ENCODE results near the gene PRMT7.

The PRMT7 gene

DNA sequence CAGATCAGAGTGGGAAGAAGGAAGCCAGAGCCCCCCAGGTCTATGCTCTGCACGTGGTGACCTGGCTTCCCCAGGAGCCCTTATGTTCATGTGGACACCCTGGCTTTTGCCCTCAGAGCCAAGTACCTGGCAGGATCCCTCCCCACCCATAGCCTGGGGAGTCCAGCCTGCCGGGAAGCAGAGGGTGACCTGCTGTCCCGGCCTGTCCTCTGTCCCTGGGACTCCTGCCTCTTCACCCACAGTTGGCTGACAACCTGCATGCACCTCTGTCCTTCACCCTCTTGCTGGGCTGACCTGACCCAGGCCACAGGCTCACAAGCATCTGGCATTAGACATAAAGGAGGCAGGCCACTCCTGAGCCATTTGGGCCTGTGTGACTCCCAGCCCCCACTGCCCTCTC, 77.3 kb downstream of the PRMT7 start:
- Histone ChIP-seq H3K9ac (ENCODE audit: low read depth, low read length) (no peak overlapping the region), H3K36me3 (ENCODE audit: control insufficient read depth, insufficient read depth, low read length) (no peaks in the 10 kb centered on the region), H3K9me3 (ENCODE audit: control insufficient read depth, insufficient read depth, low read length) (no peaks in the 10 kb centered on the region), H3K4me1 (ENCODE audit: control insufficient read depth, insufficient read depth, low read length) (peaks cover 36% of the 10 kb centered on the region), H3K4me3 (ENCODE audit: low read depth, low read length) (no peak overlapping the region), H3K27ac (ENCODE audit: low read depth, low read length) (no peak overlapping the region), H3K27me3 (ENCODE audit: control insufficient read depth, insufficient read depth, low read length) (no peaks in the 10 kb centered on the region)

DNA sequence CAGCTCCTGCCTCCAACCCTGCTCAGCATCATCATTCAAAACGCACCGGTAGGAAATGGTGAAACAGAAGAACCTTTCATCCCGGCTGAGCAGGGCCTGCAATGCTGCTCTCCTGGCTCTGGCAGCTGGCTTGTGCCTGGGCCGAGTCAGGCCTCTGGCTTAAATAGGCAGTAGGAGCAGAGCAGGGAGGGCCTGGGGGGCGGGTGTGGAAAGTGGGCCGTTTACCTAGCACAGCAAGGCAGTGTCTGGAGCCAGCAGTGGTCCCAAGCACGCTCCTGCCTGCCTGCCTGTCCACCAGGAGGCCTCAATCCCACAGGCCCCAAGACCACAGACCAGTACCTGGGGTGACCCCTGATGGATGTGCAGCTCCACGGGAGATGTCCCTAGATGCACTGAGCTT, 78.2 kb downstream of the PRMT7 start:
- H3K4me3 ChIP-seq (ENCODE audit: low read depth, low read length), result no peak overlapping the region

GRCh38 chr16:68389750-68390371, 79.0 kb downstream of the PRMT7 start:
- no peaks in the 10 kb centered on the region for H3K9me3 ChIP-seq (ENCODE audit: control insufficient read depth, insufficient read depth, low read length)
- H3K36me3 ChIP-seq (ENCODE audit: control insufficient read depth, insufficient read depth, low read length), result no peaks in the 10 kb centered on the region
- H3K4me3 ChIP-seq (ENCODE audit: low read depth, low read length), result no peak overlapping the region
- H3K27me3 ChIP-seq (ENCODE audit: control insufficient read depth, insufficient read depth, low read length), result no peaks in the 10 kb centered on the region
- H3K4me1 ChIP-seq (ENCODE audit: control insufficient read depth, insufficient read depth, low read length), result peaks cover 32% of the 10 kb centered on the region
- H3K9ac ChIP-seq (ENCODE audit: low read depth, low read length), result no peak overlapping the region
- no peak overlapping the region for H3K27ac ChIP-seq (ENCODE audit: low read depth, low read length)

More for the DNA sequence above, 78.2 kb downstream of the PRMT7 start:
- no peaks in the 10 kb centered on the region for H3K9me3 ChIP-seq (ENCODE audit: control insufficient read depth, insufficient read depth, low read length)
- H3K9ac ChIP-seq (ENCODE audit: low read depth, low read length), result no peak overlapping the region
- H3K36me3 ChIP-seq (ENCODE audit: control insufficient read depth, insufficient read depth, low read length), result no peaks in the 10 kb centered on the region
- peaks cover 39% of the 10 kb centered on the region for H3K4me1 ChIP-seq (ENCODE audit: control insufficient read depth, insufficient read depth, low read length)
- H3K27ac ChIP-seq (ENCODE audit: low read depth, low read length), result no peak overlapping the region
- no peaks in the 10 kb centered on the region for H3K27me3 ChIP-seq (ENCODE audit: control insufficient read depth, insufficient read depth, low read length)

- Histone ChIP-seq H3K36me3 (ENCODE audit: control insufficient read depth, insufficient read depth, low read length) (no peaks in the 10 kb centered on the region), H3K27ac (ENCODE audit: low read depth, low read length) (no peak overlapping the region), H3K4me1 (ENCODE audit: control insufficient read depth, insufficient read depth, low read length) (peaks cover 27% of the 10 kb centered on the region), H3K27me3 (ENCODE audit: control insufficient read depth, insufficient read depth, low read length) (no peaks in the 10 kb centered on the region), H3K9me3 (ENCODE audit: control insufficient read depth, insufficient read depth, low read length) (no peaks in the 10 kb centered on the region), H3K4me3 (ENCODE audit: low read depth, low read length) (no peak overlapping the region), H3K9ac (ENCODE audit: low read depth, low read length) (no peak overlapping the region)
Measured at GRCh38 chr16:68393333-68393732, 82.5 kb downstream of the PRMT7 start.

GRCh38 chr16:68395167-68395786, 84.5 kb downstream of the PRMT7 start:
- H3K27me3 ChIP-seq (ENCODE audit: control insufficient read depth, insufficient read depth, low read length), result no peaks in the 10 kb centered on the region
- no peak overlapping the region for H3K4me3 ChIP-seq (ENCODE audit: low read depth, low read length)
- no peaks in the 10 kb centered on the region for H3K9me3 ChIP-seq (ENCODE audit: control insufficient read depth, insufficient read depth, low read length)
- no peak overlapping the region for H3K9ac ChIP-seq (ENCODE audit: low read depth, low read length)
- no peak overlapping the region for H3K27ac ChIP-seq (ENCODE audit: low read depth, low read length)
- peaks cover 18% of the 10 kb centered on the region for H3K4me1 ChIP-seq (ENCODE audit: control insufficient read depth, insufficient read depth, low read length)
- H3K36me3 ChIP-seq (ENCODE audit: control insufficient read depth, insufficient read depth, low read length), result no peaks in the 10 kb centered on the region

- Histone ChIP-seq H3K4me1 (ENCODE audit: control insufficient read depth, insufficient read depth, low read length) (peaks cover 18% of the 10 kb centered on the region), H3K9ac (ENCODE audit: low read depth, low read length) (no peak overlapping the region), H3K36me3 (ENCODE audit: control insufficient read depth, insufficient read depth, low read length) (no peaks in the 10 kb centered on the region), H3K27ac (ENCODE audit: low read depth, low read length) (no peak overlapping the region), H3K4me3 (ENCODE audit: low read depth, low read length) (no peak overlapping the region), H3K9me3 (ENCODE audit: control insufficient read depth, insufficient read depth, low read length) (no peaks in the 10 kb centered on the region), H3K27me3 (ENCODE audit: control insufficient read depth, insufficient read depth, low read length) (no peaks in the 10 kb centered on the region)
Measured at GRCh38 chr16:68395815-68396214, 85.0 kb downstream of the PRMT7 start.

DNA sequence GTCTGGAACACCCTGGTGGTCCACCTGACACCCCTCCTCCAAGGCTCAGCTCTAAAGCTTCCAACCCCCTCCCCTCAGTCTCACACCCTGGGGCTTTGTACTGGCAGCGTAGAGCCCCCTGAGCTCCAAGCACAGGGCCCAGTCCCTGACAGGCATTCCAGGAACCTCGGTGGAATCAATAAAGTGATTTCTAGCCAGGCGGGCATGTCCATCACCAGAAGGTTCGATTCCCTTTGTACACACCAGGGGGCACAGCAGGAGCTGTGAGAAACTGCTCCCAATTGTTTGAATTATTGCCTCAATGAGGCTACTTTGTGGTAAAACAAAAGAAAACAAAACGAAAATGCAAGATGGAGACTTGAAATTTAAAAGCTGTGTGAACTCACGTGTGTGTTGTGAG, 85.7 kb downstream of the PRMT7 start:
- Histone ChIP-seq H3K27me3 (ENCODE audit: control insufficient read depth, insufficient read depth, low read length) (no peaks in the 10 kb centered on the region), H3K9ac (ENCODE audit: low read depth, low read length) (no peak overlapping the region), H3K27ac (ENCODE audit: low read depth, low read length) (no peak overlapping the region), H3K4me3 (ENCODE audit: low read depth, low read length) (no peak overlapping the region), H3K9me3 (ENCODE audit: control insufficient read depth, insufficient read depth, low read length) (no peaks in the 10 kb centered on the region), H3K36me3 (ENCODE audit: control insufficient read depth, insufficient read depth, low read length) (no peaks in the 10 kb centered on the region), H3K4me1 (ENCODE audit: control insufficient read depth, insufficient read depth, low read length) (peaks cover 18% of the 10 kb centered on the region)

- Histone ChIP-seq H3K4me3 (ENCODE audit: low read depth, low read length) (no peak overlapping the region), H3K9me3 (ENCODE audit: control insufficient read depth, insufficient read depth, low read length) (no peaks in the 10 kb centered on the region), H3K27me3 (ENCODE audit: control insufficient read depth, insufficient read depth, low read length) (no peaks in the 10 kb centered on the region), H3K4me1 (ENCODE audit: control insufficient read depth, insufficient read depth, low read length) (peaks cover 20% of the 10 kb centered on the region), H3K36me3 (ENCODE audit: control insufficient read depth, insufficient read depth, low read length) (no peaks in the 10 kb centered on the region), H3K9ac (ENCODE audit: low read depth, low read length) (no peak overlapping the region), H3K27ac (ENCODE audit: low read depth, low read length) (no peak overlapping the region)
Measured at GRCh38 chr16:68397710-68398201, 86.9 kb downstream of the PRMT7 start.

DNA sequence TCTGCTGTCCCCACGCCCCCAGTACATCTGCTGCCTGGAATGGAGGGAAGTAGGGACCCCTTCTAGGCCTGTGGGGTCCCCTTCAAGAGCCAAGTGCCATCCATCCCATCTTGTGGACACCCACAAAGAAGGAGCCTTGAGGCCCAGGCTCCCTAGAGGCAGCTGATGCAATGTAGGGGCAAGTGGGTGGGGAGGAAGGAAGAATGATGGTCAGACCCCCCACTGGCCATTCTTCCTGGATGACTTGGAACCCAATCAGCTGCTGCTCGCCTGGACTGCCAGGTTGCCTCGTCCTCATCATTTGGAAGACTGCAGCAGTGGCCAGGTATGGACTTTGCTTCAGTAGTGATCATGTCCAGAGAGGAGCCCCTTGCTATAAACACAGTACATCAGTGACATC, 88.6 kb downstream of the PRMT7 start:
- Histone ChIP-seq H3K27me3 (ENCODE audit: control insufficient read depth, insufficient read depth, low read length) (no peaks in the 10 kb centered on the region), H3K4me1 (ENCODE audit: control insufficient read depth, insufficient read depth, low read length) (peaks cover 14% of the 10 kb centered on the region), H3K27ac (ENCODE audit: low read depth, low read length) (no peak overlapping the region), H3K9ac (ENCODE audit: low read depth, low read length) (no peak overlapping the region), H3K4me3 (ENCODE audit: low read depth, low read length) (no peak overlapping the region), H3K9me3 (ENCODE audit: control insufficient read depth, insufficient read depth, low read length) (no peaks in the 10 kb centered on the region), H3K36me3 (ENCODE audit: control insufficient read depth, insufficient read depth, low read length) (no peaks in the 10 kb centered on the region)

DNA sequence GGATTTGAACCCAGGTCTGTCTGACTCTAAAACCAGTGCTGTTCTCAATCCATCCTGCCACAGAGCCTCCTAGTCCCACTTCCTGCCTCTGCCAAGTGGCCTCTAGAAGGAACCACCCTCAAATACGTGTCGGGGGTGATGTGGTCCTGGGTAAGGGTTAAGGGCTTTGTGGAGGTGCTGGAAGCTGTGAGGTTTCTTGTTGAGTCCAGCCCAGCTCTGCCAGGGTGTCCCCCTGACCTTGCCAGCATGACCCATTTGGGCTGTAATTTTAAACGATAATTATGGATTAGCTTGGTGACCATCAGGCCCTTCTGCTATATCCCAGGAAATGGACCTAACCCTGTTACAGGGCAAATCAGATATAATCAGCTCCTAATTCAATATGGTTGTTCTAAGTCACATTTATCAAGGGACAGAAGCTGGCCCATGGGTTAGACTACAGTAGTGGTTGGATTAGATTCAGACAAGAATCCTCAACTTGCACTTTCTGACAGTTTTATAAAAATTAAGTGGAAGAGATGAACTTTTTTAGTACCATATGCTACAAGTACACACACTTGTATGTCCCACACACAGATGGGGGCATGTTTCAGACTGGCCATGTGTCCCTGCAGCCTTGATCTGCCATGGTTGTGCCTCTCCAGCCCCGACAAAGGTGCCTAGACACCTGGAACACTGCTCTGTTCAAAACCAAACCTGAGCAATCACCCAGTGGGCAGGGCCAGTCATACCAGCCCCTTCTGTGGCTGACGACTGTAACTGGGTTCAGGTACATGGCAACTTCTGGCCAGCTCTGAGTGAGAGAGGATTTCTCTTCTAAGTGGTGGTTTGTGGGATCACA, 89.5 kb downstream of the PRMT7 start:
- peaks cover 14% of the 10 kb centered on the region for H3K4me1 ChIP-seq (ENCODE audit: control insufficient read depth, insufficient read depth, low read length)
- no peaks in the 10 kb centered on the region for H3K36me3 ChIP-seq (ENCODE audit: control insufficient read depth, insufficient read depth, low read length)

DNA sequence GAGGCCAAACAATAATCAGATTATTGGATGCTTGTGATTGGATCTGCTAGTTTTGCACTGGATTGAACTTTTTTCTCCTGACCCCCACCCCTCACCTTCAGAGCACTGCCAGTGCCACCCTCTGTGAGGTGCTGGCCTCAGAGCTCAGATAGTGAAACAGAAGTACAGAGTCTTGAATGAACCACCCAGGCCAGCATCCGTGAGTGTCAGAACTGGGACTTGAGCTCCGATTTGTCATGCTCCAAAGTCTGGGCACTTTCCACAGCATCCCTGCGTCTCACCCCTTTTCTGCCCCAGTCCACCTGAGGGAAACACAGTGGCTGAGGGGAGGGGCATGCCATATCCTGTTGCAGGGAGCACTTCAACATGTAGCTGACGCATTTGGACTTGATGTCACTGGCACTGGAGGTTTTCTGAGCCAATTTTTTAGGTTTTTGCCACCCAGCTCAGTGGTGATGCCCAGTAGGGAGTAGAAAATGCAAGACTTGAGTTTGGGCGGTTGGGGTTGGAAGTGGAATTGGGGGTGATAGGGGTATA, 90.2 kb downstream of the PRMT7 start:
- Histone ChIP-seq H3K27ac (ENCODE audit: low read depth, low read length) (no peak overlapping the region), H3K9ac (ENCODE audit: low read depth, low read length) (no peak overlapping the region), H3K4me1 (ENCODE audit: control insufficient read depth, insufficient read depth, low read length) (peaks cover 14% of the 10 kb centered on the region)

More for the DNA sequence above, 89.5 kb downstream of the PRMT7 start:
- Histone ChIP-seq H3K4me3 (ENCODE audit: low read depth, low read length) (no peak overlapping the region), H3K9me3 (ENCODE audit: control insufficient read depth, insufficient read depth, low read length) (no peaks in the 10 kb centered on the region), H3K27ac (ENCODE audit: low read depth, low read length) (no peak overlapping the region), H3K27me3 (ENCODE audit: control insufficient read depth, insufficient read depth, low read length) (no peaks in the 10 kb centered on the region), H3K9ac (ENCODE audit: low read depth, low read length) (no peak overlapping the region)

More for the DNA sequence above, 90.2 kb downstream of the PRMT7 start:
- no peak overlapping the region for H3K4me3 ChIP-seq (ENCODE audit: low read depth, low read length)
- no peaks in the 10 kb centered on the region for H3K27me3 ChIP-seq (ENCODE audit: control insufficient read depth, insufficient read depth, low read length)
- H3K36me3 ChIP-seq (ENCODE audit: control insufficient read depth, insufficient read depth, low read length), result no peaks in the 10 kb centered on the region
- H3K9me3 ChIP-seq (ENCODE audit: control insufficient read depth, insufficient read depth, low read length), result no peaks in the 10 kb centered on the region
